GM19351 (cell line): Measurements from ENCODE around the gene DMD.

Source experiments
- ATAC-seq: cut with Tn5 transposase; IDR thresholded peaks from one replicate; pipeline ENCODE4 v1.9.1; 2021; ENCODE audit warnings: mild to moderate bottlenecking, moderate library complexity; ENCODE audit not compliant: unreplicated experiment

The DMD gene

DNA sequence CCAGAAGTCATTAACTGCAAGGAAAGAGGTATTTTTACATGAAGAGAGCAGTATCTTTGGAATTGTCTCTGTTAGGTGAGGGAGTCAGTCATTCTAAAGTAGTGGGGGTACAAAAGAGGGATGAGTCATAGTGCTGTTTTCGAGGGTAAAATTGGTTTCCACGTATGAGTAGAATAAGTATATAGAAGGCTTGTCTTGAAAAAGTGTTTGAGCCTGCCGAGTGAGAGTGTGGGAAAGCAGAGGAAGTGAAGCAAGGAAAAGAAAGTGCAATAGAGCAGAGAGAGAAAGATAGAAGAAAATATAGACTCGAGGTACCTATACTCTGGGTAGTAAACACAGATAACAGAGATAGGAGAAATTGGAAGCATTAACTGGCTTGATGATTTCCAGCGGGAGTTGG is 696.4 kb downstream of the DMD start:
- peak; percentile 96 for ATAC-seq

DNA sequence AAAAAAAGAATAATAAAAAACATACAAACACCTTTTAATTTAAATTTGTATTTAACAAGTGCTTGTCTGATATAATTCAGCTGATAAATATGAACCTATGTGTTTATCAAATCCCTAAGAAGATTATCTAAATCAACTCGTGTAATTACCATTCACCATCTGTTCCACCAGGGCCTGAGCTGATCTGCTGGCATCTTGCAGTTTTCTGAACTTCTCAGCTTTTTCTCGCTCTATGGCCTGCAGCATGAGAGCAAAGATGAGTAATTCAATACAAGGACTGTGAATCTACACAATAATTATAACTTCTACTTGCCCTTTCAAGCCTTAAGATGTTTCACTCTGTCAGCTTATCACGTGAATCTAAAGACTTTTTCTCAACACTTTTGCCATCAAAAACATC is 709.7 kb downstream of the DMD start:
- no peak for ATAC-seq

DNA sequence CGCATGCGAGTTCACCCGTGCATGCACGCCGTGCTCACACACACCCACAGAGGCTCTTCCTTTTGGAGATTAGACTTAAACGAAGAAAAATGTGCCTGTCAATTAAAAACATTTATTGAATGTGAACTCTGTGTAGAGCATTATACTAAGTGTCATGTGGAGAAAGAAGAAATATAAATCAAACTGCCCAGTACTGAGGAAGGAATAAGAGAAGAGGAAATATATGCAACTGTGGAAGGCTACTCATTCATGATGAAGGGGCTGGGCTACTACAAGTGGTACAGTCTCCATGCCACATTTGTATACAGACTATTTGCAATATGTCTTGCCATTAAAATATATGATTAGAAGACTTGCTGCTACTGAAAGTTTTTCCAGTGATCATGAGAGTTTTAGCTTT is 714.7 kb downstream of the DMD start:
- ATAC-seq: no peak

DNA sequence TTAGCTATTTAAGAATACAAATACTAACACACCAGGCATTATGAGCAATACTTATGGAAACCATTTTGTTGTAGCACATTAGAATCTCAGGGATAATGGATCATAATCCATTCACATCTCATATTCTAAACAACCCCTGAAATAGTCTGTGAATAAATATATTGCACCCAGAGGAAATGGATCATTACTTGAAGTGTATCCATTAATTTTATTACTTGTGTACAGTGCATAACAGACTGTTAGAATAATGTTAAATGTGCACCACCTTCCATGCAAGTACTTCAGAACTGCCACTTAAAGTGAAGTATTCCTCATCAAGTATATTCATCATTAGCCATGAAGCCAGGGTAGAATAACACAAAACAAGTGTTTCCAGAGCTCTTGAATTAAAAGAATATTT is 715.5 kb downstream of the DMD start:
- no peak for ATAC-seq

DNA sequence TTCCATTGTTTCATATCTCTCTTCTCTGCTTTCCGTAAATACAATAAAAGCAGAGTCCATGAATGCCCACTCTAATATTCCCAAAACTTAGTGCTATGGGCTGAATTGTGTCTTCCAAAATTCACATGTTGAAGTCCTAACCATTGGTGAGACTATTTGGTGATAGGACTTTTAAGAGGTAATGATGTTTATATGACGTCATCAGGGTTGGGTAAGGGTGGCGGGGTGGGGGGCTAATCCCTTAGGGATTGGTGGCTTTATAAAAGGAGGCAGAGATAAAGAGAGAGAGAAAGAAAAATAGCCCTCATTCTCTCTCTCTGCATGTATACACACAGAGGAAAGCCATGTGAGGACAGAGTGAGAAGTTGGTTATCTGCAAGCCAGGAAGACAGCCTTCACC is 722.2 kb downstream of the DMD start:
- no peak for ATAC-seq

DNA sequence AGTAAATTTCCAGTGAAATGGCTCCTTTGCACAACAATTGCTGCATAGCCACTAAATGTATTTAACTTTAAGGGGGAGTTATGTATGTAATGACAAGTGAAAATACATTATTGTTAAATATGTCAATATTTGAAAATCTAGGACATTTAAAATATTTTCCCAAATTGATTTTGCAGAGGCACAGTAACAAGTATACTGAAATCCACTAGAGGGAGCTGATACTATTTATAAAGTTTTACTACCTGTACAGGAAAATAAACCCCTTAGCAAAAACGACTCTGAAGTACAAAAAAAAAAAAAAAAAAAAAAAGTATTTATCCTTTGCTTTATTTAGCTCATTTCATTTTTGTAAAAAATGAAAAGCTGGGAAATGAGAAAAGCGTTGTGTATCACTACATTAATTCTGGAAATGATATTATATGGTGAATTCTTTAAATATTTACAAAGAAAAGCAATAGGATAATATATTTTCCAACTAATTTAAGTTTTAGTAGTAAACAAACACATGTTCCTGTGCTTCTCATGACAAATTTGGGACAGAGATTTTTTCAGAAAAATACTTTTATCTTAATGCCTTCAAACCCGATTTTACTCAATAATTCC is 727.7 kb downstream of the DMD start:
- no peak for ATAC-seq

DNA sequence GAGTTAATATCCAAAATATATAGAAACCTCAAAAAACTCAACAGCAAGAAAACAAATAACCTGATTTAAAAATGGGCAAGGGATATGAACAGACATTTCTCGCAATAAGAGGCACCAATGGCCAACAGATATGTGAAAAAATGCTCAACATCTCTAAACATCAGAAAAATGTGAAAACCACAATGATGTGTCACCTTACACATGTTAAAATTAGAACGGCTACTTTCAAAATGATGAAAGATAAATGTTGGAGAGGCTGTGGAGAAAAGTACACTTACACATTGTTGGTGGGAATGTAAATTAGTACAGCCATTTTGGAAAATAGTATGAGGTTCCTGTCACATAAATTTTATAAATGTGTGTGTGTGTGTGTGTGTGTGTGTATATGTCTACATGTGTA is 731.3 kb downstream of the DMD start:
- ATAC-seq: peak; percentile 58

DNA sequence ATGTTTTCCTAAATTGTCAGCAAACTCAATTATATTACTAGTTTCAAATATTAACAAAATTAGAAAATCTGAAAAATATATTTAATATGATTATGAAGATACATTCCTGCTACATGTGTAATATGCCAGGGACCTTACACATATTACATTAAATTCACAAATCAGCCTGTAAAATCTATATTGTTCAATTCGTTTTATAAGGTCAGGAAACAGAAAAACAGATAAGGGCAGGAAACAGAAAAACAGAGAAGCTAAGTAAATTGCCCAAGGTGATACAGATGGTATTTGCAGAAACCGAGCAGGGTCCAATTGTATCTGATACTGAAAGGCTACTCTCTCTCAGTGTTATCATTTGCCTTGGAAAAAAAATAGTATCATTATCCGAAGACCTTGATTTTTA is 739.0 kb downstream of the DMD start:
- no peak for ATAC-seq

DNA sequence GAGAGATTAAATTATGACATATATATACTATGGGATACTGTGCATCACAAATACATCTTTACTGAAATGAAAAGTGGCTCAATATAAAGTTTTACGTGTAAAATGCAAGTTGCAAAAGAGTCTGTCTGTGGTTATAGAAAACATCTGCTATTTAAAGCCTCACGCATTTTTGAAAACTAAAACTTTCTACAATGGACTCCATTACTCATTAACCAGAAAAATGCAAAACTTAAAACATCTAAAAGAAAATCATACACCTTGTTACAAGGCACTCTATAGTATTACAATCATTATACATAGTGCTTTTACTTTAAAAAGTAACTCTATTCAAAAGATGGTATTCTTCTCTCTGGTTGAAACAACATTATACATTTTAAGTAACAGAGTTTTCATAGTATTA is 755.6 kb downstream of the DMD start:
- ATAC-seq: no peak

DNA sequence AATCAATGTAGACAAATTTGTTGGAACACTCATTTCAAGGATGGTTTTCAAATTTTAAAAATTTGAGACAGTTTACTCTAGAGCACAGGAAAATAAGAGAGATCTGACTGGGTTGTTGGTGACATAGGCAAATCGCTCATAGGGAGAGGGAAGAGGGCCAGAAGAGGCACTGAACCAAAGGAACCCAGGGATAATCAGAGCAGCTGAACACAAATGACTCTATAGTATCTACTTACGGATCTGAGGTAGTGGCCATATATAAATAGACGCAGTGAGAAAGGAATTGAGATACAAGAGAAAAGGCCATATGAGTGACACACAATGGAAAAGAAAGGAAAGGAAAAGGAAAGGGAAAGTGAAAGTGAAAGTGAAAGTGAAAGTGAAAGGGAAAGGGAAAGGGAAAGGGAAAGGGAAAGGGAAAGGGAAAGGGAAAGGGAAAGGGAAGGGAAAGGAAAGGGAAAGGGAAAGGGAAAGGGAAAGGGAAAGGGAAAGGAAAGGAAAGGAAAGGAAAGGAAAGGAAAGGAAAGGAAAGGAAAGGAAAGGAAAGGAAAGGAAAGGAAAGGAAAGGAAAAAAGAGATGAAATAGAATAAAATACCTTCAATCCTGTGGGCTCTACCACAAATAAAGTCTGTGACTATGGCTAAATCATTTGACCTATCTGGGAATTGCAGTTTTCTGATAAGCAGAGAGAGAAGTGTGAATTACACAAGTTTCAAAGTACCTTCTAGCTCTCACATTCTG is 759.2 kb downstream of the DMD start:
- no peak for ATAC-seq

DNA sequence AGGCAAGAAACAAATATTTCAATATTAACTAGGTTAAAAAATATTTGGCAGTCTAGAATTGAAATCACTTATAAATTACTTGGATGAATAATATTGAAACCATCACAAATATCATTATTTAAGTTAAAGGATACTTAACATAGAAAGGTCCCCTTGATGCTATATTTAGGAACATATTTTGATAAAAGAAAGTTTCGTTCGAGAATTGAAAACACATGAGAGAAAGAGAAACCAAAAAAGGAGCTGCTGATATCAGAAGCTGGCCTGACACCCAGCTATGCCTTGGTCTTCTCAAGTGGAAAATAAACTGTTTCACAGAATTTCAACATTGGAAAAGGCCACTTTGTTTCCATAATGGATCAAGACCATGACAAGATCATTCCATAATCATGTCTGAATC is 762.4 kb downstream of the DMD start:
- ATAC-seq: peak; percentile 68

DNA sequence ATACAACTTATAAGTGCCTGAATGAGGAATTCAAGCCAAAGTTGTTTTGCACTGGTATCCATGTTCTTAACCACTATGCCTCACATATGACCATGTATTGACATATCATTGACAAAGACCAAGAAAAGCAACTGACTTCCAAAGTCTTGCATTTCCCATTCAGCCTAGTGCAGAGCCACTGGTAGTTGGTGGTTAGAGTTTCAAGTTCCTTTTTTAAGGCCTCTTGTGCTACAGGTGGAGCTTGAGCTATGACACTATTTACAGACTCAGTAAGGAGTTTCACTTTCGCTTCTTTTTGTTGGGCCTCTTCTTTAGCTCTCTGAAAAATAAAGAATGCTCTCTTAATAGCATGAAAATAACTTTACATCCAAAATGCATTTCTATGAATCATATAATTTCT is 763.0 kb downstream of the DMD start:
- peak; percentile 99 for ATAC-seq

DNA sequence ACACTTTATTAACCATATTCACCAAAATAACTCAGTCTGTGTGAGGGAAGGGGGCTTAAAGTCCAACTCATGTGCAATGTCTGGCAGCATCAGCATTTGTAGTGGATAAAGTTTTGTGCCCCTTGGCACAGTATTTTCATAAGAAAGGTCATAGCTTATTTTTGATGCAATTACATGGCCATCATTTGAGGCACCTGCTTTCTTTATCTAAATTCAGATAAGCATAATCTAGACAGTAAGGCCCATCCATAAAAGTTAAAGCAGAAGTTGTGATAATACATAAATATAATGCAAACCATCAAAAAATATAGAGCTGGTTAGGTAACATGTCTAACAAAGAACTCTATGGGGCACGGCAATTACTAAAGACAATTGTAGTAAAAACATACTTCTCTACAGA is 763.7 kb downstream of the DMD start:
- no peak for ATAC-seq

DNA sequence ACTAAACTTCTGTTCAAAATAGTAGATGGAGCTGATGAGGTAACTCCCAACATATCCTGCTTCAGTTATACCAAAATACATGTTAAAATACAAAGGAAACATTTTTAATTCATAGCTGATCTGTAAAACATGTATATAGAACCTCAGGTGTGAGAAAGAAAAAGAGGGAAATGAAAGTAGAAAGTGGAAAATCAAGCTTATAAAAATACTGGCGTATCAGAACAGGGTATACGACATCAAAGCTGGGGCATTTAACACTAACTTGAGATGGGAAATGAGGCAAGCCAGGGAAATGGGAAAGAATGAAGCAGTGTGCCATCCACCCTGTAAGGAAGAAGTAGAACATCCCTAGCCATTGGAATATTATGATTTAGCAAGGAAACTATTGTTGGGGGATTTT is 767.5 kb downstream of the DMD start:
- ATAC-seq: no peak

DNA sequence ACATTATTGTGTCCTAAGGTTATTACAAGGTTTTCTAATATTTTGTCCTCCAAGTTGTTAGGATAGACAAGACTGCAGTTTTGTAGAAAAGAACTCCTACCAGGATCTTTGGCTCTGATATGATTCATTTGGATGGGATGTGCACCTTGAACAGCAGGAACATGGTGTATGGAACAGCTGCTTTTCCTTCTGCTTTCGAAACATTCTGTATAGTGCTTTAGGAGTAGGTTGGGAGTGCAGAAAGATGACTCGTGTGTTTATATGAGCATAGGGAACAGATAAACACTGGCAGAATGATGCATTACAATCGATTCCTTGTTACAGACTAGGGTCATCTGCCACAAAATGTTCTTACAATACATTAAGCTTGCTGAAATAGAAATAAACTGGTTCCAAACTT is 790.1 kb downstream of the DMD start:
- no peak for ATAC-seq

DNA sequence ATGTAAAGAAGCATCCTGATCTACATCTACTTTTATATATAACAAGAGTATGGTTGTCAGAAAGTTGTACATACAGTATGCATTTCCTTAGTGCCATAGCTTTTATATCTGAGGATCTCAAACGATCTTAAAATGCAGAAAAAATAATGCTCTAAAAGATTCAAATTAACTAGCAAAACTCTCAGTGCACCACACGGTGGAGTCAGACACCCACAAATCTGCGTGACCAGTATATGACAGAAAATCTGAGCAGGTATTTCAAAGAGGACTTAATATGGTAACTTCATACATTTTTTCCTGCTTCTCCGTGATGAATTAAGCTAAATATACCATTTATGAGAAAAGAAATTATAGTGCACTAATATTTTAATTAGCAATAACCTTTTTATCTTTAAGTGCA is 803.0 kb downstream of the DMD start:
- ATAC-seq: peak; percentile 82

DNA sequence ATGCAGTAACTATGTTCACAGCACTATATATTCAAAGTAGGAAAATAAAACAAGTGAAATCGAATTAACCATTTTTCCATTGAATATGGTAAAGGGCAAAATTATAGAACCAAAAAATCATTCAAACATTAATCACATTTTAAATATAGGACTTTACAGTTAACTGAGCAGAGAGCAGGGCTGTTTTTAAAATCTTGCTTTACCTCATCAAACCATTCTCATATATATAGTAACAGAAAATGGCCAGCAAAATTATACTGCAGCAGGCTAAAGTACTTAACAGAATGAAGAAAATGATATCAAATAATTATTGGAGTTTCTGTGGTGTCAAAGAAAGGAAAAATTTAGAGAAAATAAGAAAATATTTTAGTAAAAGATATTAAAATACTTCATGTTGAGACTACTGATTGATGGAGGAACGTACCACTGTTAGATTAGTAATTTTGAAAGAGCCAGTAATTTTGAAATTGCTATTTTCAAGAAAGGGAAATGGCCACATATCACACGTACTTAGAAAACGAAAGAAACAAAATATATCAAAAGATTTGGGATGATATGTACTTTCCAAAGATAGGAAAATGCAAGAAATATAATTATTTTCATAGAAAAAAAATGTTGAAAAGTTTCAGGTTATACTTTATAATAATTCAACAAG is 813.7 kb downstream of the DMD start:
- peak; percentile 91 for ATAC-seq

DNA sequence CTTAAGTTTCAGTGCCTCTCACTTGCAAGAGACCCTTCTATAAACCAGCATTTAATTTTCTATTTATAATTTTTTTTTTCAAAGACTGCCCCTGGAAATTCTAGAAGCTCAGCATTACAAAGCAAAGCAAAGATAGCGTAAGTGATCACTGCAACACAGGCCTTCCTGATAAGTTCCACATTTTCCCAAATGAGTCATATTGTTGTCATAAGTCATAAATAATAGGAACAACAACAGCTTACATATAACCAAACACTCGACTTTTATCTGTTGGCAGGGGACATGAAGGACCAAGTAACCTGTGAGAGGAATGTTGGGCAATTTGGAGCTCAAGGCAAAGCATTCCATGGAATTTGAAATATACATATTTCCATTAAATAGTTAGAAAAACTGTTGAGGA is 815.5 kb downstream of the DMD start:
- ATAC-seq: no peak

DNA sequence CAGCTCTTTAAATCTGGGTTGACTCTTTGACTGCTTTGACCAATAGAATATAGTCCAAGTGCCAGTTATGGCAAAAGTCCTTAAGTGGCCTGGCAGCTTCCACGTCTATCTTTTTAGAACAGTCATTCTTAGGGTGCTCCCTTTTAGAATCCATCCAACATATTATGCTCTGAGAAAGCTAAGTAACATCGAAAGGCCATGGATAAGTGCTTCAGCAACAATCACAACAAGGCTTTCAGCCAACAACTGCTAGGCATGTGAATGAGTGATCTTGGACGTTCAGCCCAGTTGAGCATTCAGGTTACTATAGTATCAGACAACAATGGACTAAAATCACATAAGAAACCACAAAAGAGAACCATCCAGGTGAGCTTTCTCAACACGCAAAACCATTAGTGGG is 818.7 kb downstream of the DMD start:
- no peak for ATAC-seq

DNA sequence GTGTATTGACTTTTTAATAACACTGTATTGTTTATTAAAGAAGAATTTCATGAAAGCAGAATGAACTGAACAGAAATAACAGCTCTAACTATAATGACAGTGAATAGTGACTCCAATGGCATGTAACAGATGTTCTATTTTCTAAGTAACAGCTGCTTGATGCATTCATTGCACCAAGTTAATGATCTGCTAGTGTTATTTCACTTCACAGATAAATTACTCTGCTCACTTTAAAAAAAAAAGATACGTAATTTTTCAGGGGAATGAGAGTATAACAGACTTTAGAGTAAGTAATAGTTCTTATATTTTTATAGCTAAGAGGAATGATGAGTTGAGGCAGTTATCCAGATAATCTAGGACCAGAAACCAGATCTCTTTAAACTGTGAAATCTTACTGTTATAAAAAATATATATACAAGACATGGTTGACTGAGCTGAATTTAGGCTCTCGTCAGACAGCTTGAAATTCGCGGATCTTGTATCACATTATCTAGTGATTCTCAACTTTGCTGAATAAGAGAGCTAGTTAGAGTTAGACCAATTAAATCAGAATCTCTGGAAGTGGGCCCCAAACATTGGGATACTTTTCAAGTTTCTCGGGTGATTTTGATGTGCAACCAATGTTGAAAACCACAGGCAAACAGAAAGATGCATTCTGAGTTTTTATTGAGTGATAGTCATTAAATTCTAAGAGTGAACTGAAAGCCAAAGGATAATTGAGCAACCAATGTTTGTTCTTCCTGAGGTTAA is 840.7 kb downstream of the DMD start:
- no peak for ATAC-seq

DNA sequence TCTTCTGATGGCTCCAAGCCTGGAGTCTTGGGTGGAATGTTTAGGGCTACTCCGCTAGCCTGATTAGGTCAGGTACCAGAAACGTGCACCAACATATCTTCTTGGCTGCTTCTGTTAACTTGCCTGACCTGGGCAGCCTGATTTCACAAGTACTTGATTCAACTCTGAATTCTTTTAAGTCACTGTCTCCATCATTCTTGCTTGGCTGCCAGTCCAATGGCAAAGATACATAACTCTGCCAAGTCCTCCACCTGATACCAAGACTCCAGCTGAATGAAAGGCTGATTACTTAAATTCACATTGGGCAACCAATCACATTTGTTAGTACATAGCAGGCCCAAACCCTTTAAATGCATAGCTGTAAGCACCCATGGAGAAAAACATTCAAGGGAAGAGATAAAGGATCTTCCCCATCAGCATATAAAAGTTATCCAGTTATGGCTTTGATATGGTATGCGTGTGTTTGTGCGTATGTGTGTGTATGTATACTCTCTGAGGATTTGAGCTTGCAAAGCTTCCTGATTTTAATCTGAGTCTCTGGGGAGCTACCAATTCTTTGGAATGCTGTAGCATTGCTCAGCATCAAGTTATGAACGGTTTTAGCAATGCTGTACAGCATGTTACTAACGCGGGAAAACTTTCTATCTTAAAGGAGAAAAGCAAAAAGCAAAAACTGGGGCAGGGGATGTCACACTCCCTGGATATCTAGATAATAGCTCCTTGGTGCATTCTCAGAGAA is 917.2 kb downstream of the DMD start:
- no peak for ATAC-seq
